HG02623 (cell line): ENCODE data around the gene EMP1.

Experiments used
- ATAC-seq: cut with Tn5 transposase; IDR thresholded peaks from one replicate; pipeline ENCODE4 v1.9.1; 2021; ENCODE audit warnings: moderate library complexity; ENCODE audit not compliant: unreplicated experiment

Gene EMP1

GRCh38 chr12:13196130-13196921, at the start of gene EMP1:
Gene EMP1 (plus strand): TSS chr12:13196726. CDS start chr12:13211511, 14,785 bp downstream.
- ATAC-seq, result peak; percentile 81

- no peak for ATAC-seq
These were observed 48.6 kb upstream of the EMP1 start for GRCh38 chr12:13147688-13148484.

GRCh38 chr12:13148485-13148847, 48.1 kb upstream of the EMP1 start:
- ATAC-seq, result no peak

GRCh38 chr12:13149411-13149810, 47.1 kb upstream of the EMP1 start:
- no peak for ATAC-seq

- ATAC-seq, result no peak
These were observed 44.2 kb upstream of the EMP1 start for GRCh38 chr12:13152281-13152680.

- ATAC-seq, result no peak
These were observed 43.8 kb upstream of the EMP1 start for GRCh38 chr12:13152756-13153155.

- no peak for ATAC-seq
These were observed 43.3 kb upstream of the EMP1 start for GRCh38 chr12:13153180-13153579.

- ATAC-seq, result no peak
These were observed 42.4 kb upstream of the EMP1 start for GRCh38 chr12:13154027-13154538.

GRCh38 chr12:13154831-13155230, 41.7 kb upstream of the EMP1 start:
- no peak for ATAC-seq

- ATAC-seq, result no peak
These were observed 40.2 kb upstream of the EMP1 start for GRCh38 chr12:13156277-13156676.

- ATAC-seq, result no peak
These were observed 35.4 kb upstream of the EMP1 start for GRCh38 chr12:13161172-13161571.

GRCh38 chr12:13162904-13163303, 33.6 kb upstream of the EMP1 start:
- ATAC-seq, result no peak

- ATAC-seq, result no peak
These were observed 32.5 kb upstream of the EMP1 start for GRCh38 chr12:13163868-13164635.

GRCh38 chr12:13164921-13165616, 31.5 kb upstream of the EMP1 start:
- ATAC-seq, result no peak

GRCh38 chr12:13165617-13166041, 30.9 kb upstream of the EMP1 start:
- peak; percentile 74 for ATAC-seq

GRCh38 chr12:13167226-13167625, 29.3 kb upstream of the EMP1 start:
- ATAC-seq, result no peak

GRCh38 chr12:13167906-13168305, 28.6 kb upstream of the EMP1 start:
- no peak for ATAC-seq

- no peak for ATAC-seq
These were observed 27.3 kb upstream of the EMP1 start for GRCh38 chr12:13169272-13169671.

- ATAC-seq, result no peak
These were observed 25.5 kb upstream of the EMP1 start for GRCh38 chr12:13170892-13171490.
